Stimulated activated CD8-positive, alpha-beta memory T cell treated with anti-CD3 and anti-CD28 coated beads, Interleukin-15, amount 100 ng/mL, for 1 hour (primary cell): ENCODE results near the gene PI3.
"Not testable (repeated sequence)": the region's sequence is repeated elsewhere in the genome, so short reads cannot be mapped to it uniquely, and the experiment has no call there.

Source experiments
- DNase-seq: peaks from one replicate; pipeline ENCODE4 v3.0.0-alpha.2; 2020; ENCODE audit warnings: low read depth

Gene PI3, protein sequence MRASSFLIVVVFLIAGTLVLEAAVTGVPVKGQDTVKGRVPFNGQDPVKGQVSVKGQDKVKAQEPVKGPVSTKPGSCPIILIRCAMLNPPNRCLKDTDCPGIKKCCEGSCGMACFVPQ

DNA sequence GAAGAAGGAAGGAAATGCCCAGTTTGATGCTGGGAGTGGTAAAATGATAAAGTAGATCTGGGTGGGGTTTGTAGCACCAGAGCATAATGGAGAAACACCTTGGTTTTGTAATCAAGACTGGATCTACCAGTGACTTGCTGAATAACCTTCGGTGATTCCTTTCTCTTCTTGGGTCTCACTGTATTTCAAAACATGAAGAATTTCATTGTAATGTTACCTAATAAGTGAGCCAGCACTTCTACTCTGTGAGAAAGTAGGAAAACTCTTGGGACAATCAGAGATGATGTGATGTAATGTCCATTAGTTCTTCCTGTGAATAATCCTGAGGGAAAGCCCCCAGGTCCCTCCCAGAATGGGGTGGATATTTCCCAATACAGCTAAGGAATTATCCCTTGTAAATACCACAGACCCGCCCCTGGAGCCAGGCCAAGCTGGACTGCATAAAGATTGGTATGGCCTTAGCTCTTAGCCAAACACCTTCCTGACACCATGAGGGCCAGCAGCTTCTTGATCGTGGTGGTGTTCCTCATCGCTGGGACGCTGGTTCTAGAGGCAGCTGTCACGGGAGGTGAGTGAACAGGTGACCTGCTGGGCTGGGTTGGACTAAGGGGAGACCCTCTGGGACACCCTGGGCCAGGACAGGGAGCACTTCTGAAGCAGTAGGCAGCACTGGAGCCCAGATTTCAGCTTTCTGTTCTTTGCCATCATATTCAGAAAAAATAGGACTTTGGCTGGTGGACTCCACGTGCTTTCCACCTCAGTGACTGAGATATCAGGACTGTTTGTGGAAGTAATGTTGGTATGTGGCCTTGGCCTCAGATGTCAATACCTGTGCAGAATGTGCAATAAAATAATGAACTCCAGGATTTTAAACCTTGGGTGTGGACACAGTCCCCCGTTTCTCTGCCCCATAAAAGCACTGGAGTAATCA, at the start of gene PI3:
TSS of gene PI3 (plus strand) at position 469 of the 931 bp plus-strand sequence. CDS start at position 490, 21 bp downstream.
- no peak for DNase-seq

DNA sequence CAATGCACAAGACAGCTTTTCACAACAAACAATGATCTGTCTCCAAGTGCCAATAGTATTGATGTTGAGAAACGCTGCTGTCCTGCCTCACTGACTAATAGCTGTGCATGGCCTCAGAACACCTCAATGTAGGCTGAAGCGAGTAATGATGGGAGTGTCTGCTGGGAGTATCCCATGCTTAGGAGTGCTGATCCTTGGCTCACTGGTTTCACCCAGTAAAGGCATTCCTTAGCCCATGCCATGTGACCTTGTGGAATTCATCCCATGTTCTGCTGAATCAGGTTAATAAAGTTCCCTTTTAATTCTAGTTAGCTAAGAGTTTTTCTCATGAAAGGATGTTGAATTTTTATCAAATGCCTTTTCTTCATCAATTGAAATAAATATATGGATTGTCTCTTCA, 46.6 kb upstream of the PI3 start:
- no peak for DNase-seq

DNA sequence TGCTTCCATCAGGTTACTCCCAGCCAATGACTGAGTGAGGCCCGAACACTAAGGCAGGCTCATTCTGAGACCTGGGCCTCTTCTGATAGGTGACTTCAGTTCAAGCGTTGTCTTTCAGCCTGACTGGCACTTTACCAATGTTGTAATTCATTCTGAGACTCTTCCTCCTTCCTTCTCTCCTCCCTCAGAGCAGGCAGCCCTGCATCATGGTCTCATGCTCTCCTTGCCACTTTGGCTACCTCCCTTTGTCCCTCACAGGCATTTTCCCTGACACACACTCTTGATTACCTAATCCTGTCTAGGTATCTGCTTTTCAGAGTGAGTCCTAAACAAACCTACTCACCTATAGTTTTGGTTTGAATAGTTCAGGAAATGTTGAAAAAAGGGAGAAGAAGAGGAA, 37.8 kb upstream of the PI3 start:
- DNase-seq: no peak

DNA sequence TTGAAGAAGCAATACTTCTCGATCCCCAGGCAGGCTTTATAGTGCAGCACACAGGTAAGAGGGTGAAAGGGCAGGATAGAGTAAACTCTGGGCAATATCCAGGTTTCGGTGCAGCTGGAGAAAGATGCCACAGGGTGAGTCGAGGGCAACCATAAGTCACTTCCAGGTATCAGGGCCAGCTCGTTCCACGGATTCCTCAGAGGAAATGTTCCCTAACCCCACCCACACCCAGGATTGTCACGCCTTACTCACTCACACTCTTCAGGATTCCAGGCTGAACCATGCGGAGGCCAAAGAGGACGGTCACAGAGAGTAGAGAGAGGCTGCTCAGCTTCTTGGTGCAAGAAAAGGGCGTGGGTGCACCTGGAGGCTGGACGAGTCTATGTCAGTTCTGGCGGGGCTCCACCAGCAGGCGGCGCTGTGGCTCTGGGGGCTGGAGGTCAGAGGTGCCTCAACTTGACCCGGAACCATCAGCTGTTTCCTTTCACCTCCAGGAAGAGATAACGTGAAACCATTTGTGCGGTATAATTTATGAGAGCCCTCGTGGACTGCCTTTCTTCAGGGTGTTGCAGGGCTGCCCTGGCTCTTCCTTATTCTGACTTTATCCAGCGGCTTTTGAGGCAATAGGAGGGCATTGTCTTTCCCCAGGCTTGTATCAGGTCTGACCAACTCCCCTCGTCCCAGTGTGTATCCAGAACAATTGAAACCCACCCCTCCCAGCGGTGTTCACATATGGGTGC, 36.0 kb upstream of the PI3 start:
- peak; percentile 14 for DNase-seq

DNA sequence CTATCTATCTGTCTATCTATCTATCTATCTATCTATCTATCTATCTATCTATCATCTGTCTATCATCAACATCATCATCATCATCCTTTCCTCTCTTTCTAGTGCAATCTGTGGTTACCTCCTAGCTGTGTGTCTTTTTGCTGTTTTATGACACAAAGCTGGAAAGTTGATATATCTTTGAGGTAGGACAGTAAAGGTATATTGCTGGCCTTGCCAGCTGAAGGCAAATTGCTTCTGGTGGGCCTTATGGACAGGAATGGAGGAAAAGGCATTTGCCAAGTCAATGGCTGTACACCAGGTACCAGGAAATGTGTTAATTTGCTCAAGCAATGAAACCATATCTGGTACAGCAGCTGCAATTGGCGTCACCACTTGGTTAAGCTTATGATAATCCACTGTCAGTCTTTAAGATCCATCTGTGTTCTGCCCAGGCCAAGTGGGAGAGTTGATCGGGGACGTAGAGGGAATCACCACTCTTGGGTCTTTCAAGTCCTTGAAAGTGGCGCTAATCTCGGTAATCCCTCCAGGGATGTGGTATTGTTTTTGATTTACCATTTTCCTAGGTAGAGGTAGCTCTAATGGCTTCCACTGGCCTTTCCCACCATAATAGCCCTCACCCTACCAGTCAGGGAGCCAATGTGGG, 34.8 kb upstream of the PI3 start:
- DNase-seq: not testable (repeated sequence)

DNA sequence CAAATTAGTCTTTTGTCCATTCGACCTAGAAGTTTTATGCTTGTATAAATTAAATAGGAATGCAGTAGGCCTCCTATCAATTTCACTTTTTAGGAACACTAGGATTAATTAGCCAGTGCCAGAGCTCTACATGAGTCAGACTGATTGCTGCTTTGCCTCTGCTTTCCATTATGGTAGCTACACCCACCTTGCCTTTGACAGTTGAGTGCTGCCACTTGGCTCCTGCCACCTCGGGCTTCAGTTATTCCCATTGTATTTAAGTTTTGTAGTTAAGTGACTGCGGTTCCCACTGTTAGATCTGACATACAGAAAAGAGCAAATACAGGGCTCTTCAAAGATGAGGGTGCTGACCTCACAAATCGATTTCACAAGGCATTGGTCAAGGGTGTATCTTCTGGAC, 33.9 kb upstream of the PI3 start:
- DNase-seq: no peak

DNA sequence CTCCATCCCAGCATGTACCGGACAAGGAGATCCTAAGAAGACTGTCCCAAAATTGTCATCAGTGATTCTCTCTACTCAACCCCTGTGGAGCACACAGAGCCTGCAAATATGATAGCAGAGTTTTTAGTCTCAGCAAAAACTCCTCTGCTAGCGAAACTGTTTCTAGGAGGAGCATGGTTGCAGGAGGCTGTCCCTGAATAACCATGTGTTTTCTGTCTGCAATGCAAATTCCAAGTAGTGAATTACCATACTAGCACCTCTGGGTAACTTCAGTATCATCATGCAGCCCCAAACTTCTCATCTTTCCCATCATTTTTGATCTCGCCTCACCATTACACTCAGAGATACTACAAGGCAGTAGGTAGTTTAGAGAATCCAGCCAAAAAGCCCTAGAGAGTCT, 25.6 kb upstream of the PI3 start:
- DNase-seq: no peak

DNA sequence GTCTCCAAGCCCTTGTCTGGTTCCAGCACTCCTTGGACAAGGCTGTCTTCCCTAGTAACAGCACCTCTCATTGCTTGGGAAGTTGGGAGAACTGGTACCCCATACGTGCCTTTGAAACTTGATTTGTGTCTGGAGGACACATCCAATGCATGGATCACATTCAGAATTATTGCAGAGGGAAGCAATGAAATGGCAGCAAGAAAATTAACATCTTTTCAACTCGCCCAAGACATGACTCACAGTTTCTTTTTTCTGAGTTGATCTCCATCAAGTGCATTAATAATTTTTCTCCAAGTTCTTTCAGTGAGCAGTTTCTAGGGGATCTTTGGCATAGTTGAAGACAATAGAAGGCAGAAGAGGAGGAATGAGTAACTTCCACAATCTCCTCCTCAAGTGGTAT, 22.3 kb upstream of the PI3 start:
- no peak for DNase-seq

DNA sequence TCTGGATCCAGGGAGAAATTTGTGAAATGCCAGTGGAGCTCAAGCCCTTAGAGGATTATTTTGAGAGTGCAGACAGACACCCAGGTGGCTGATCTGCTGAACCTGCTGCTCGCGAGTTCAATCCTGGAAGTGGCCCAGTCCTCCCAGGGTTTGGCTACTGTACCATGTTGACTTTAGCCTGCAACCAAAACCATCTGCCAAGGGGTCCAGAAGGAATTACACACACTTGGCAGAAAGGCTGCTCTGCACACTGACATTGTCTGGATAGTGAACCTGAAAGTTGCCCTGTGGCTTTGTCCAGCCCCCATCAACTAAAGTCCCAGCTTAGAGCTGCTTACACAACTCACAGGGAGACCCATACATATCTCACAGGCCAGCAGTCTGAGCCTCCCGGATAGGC, 21.6 kb upstream of the PI3 start:
- DNase-seq: no peak

DNA sequence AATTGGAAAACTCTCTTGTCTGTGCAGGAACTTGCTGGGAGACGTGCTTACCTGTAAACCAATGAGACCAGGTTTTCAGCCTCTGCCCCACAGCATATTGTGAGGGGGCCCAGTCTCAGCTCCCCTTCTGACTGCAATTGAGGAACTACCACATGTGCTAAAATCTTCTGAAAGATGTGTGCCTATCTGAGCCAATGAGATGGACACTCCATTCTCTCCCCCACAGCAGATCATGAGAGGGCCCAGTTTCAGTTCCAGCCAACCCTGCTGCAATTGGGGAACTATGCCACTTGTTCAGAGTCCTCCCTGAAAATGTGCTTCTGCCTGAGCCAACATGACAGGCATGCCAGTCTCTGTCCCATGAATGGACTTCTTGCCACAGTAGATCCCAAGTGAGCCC, 20.9 kb upstream of the PI3 start:
- no peak for DNase-seq

DNA sequence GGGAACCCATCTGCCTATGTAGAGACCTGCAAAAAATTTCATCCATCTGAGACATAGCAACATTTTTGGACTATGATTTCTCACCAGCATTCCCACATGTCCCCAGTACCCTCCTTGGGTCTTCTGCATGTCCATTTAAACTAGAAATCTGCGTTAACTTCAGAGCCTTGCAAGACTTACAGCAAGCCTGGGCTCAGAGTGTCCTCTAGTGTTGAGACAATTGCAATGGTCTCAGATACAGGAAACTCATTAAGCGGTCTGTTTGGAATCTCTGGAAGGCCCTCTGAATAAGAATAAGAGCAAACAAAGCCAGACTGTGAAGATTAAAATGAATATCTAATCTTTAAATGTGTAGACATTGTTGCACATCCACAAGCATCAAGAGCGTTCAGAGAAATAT, 20.5 kb upstream of the PI3 start:
- DNase-seq: no peak

DNA sequence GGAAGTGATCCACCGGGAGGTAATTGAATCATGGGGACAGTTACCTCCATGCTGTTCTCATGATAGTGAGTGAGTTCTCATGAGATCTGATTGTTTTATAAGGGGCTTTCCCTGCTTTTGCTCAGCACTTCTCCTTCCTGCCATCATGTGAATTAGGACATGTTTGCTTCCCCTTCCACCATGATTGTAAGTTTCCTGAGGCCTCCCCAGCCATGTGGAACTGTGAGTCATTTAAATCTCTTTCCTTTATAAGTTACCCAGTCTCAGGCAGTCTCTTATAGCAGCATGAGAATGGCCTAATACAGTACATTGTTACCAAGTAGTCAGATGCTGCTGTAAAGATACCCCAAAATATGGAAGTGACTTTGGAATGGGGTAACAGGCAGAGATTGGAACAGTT, 19.9 kb upstream of the PI3 start:
- not testable (repeated sequence) for DNase-seq

DNA sequence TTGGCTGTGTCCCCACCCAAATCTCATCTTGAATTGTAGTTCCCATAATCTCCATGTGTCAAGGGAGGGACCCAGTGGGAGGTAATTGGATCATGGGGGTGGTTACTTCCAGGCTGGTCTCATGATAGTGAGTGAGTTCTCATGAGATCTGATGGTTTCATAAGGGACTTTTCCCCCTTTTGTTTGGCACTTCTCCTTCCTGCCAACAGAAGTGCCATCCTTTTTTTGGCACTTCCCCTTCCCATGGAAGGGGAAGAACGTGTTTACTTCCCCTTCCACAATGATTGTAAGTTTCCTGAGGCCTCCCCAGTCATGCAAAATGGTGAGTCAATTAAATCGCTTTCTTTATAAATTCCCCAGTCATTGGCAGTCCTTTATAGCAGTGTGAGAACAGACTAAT, 18.0 kb upstream of the PI3 start:
- no peak for DNase-seq

DNA sequence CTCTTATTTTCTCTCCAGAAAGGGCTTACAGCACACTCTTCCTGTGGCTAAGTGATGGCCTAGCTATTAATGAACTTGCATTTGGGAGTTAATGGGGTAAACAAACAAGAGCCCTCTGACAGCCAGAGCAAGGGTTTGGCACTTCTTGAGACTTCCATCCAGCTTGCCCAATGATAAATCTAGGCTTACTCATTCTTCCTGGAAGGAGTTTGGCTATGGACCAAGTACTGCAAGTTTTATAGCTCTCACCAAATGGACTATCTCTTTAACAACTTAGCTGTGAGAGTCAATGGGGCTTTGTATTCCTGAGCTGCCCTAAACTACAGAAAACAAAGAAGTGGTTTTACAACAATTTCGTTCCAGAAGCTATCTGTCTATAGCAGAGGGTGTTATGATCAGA, 16.7 kb upstream of the PI3 start:
- DNase-seq: no peak

DNA sequence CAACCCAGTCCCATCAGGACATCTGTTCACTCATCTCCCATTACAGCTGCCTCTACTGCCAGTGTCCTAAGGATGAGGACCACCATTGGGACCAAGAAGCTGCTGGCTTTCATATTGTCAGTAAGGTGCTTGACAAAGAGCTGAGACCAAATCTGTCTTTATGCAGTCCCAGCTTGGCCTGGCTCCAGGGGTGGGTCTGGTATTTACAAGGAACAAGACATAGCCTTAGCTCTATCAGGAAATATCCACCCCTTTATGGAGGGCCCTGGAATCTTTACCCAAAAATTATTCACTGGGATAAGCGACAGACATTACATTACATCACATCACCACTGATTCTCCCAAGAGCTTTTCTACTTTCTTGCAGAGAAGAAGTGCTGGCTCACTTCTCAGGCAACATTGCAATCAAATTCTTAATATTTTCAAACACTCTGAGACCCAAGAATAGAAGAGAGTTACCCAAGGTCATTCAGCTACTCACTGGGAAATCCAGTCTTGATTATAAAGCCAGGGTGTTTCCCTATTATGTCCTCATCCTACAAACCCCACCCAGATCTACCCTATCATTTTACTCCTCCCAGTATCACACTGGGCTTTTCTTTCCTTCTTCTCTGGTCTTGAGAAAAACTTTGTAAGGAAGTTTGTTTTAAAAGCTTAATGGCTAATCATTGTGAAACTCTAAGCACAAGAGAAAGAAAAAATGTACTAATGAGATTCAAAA, 11.5 kb upstream of the PI3 start:
- no peak for DNase-seq

DNA sequence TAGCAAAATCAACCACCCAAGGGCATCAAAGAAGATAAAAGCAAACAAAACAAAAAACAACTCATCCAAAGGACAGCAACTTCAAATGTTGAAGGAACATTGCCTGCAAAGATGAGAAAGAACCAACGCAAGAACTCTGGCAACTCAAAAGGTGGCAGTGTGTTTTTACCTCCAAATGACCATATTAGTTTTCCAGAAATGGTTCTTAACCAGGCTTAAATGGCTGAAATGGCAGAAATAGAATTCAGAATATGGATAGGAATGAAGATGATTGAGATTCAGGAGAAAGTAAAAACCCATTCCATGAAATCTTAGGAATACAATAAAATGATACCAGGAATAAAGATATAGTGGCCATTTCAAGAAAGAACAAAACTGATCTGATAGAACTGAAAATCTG, 9.8 kb upstream of the PI3 start:
- DNase-seq: no peak

DNA sequence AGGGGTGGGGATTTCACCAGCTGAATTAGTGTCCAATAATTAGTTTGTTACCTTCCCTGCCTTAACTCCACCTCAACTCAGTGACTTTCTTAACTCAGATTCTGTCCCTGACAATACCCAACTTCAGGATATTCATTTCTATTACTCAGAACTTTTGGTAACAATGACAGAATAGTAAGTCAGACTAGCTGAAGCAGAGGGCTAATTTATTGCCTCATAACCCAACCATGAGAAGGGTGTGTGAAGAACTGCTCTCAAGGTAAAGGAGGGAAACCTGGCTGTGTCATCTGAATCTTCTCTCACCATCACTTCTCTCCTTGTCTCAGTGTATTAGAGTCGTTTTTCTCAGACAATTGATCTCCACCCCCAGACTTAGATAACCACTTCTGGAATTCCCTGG, 1.2 kb upstream of the PI3 start:
- DNase-seq: no peak

DNA sequence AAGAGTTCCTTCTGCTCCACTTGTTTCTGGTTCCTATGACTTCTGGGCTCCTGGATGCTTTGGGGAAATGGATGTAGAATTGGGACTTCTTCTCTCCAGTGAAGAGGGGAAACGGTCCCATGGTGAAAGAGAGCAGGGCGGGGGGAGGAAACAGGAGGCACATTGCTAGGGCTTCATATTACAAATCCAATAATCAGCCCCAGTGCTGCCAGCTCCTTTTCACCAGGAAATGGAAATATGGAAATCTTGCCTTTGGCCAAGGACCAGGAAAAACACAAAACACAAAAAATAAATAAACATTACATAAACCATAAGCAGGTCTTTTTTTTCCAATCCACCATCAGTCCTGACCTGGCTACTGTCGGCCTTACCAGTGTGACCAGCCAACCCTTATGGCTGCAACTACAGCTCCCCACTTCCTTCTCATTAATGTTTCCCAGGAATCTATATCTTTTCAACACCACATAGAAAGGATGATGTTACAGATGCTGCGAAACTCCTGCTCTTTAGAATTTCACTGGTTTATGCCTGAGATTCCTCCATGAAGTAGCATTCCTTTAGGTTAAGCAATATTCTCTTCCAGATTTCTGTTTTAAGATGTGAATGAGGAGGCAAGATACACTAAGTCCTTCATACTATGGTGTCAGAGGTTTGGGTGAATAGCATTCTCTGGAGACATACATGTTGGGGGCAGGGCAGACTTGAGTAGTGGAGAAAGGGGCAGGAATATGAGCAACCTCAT, 2.0 kb downstream of the PI3 start:
- no peak for DNase-seq

DNA sequence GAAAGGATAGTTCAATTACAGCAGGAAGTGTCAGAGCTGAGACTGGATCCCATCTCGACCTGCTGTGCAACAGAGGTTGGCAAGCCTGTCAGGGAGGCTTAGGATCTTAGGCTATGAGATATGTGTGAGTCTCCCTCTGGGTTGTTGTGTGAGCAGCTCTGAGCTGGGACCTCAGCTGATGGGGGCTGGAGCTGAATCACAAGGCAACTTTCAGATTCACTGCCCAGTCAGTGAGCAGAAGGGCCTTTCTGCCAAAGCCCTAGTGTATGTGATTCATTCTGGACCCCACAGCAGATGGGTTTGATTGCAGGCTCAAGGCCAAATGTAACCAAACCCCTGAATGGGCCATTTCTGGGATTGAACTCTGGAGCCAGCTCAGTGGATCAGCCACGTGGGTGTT, 4.5 kb downstream of the PI3 start:
- DNase-seq: no peak

DNA sequence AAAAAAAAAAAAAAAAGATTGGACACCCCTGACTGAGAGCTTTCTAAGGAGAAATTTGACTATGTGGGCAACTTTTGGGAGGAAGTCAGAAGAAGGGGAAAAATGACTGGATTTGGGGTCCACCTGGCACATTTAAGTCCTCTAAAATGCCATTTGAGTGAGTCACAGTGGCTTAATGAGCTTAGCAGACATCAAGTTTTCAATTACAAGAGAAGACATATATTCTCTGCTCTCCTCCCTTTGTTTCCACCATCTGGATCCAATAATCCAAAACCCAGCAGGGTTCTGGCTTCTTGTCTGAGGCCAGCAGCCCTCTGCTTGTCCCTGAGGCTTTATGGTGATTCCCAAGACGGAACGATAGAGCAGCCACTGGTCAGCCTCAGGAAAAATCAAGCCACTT, 6.9 kb downstream of the PI3 start:
- no peak for DNase-seq

DNA sequence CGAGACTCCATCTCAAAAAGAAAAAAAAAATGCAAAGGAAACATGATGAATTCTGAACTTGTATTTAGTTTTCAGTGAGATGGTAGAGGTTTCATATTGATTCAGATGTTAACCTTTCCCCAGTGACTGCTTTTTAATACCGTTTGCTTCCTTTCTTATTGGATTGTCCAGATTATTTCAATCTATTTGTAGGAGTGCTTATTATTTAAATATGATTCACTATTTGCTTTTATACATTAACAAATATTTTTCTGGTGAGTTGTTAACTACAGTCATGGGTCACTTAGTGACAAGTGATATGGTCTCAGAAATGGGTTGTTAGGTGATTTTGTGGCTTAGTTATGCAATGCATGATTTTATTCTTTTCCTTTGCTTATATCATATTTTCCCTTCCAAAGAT, 8.4 kb downstream of the PI3 start:
- DNase-seq: no peak
